HUES64 (cell line): Measurements from ENCODE around the gene PCBP3.
"Not testable (repeated sequence)": the region's sequence is repeated elsewhere in the genome, so short reads cannot be mapped to it uniquely, and the experiment has no call there.

Experiments used
- H3K27ac ChIP-seq: 2 replicates; pipeline ENCODE4 v1.7.0; 2013; ENCODE audit warnings: low read depth, low read length, inconsistent platforms
- H3K27me3 ChIP-seq: 2 replicates; pipeline ENCODE4 v1.6.1; 2013; ENCODE audit warnings: mild to moderate bottlenecking, low read length; ENCODE audit not compliant: insufficient read depth
- H3K36me3 ChIP-seq: 2 replicates; pipeline ENCODE4 v1.6.1; 2013; ENCODE audit warnings: mild to moderate bottlenecking, low read length; ENCODE audit not compliant: insufficient read depth
- H3K4me1 ChIP-seq: 2 replicates; pipeline ENCODE4 v1.6.1; 2013; ENCODE audit warnings: mild to moderate bottlenecking, low read length, moderate library complexity; ENCODE audit not compliant: insufficient read depth
- H3K4me3 ChIP-seq: 2 replicates; pipeline ENCODE4 v1.5.1; 2013; ENCODE audit warnings: mild to moderate bottlenecking, low read length, moderate library complexity
- H3K9ac ChIP-seq: 2 replicates; pipeline ENCODE4 v1.6.1; 2013; ENCODE audit warnings: mild to moderate bottlenecking, low read depth, low read length
- H3K9me3 ChIP-seq: 2 replicates; pipeline ENCODE4 v1.6.1; 2013; ENCODE audit warnings: low read depth, low read length; ENCODE audit not compliant: insufficient read depth
- WGBS: fragments of 150-250, 120-280 bp; methylation state at CpG from one replicate; pipeline ENCODE4 v1.1.7; 2013; ENCODE audit warnings: missing lambda C conversion rate; 5-methylcytosine and 5-hydroxymethylcytosine counted together

Gene PCBP3

DNA sequence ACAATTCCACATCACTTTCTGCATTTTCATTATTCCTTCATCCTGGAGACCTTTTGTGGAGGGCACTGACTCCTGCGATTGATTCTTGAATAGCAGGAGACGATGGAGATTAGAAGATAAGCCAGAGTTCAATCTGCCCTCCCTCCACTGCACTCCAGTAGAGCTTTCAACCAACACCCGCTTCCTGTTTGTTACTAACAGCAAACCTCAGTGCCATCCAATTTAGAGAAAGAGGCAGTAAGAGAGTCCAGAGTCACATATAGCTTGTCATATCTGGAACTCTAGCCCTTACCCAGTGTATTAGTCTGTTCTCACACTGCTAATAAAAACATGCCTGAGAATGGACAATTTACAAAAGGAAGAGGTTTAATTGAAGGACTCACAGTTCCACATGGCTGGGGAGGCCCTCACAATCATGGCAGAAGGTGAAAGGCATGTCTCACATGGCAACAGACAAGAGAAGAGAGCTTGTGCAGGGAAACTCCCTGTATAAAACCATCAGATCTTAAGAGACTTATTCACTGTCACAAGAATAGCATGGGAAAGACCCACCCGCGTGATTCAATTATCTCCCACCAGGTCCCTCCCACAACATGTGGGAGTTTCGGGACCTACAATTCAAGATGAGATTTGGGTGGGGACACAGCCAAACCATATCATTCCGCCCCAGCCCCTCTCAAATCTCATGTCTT lies 55.9 kb downstream of the PCBP3 start:
- Histone ChIP-seq H3K27me3 (no peaks in the 10 kb centered on the region), H3K9me3 (no peaks in the 10 kb centered on the region), H3K4me3 (no peak overlapping the region), H3K4me1 (no peaks in the 10 kb centered on the region), H3K9ac (no peak overlapping the region), H3K36me3 (no peaks in the 10 kb centered on the region), H3K27ac (no peak overlapping the region)
- 91% methylated on average over 7 of the region's 7 CpGs for WGBS

DNA sequence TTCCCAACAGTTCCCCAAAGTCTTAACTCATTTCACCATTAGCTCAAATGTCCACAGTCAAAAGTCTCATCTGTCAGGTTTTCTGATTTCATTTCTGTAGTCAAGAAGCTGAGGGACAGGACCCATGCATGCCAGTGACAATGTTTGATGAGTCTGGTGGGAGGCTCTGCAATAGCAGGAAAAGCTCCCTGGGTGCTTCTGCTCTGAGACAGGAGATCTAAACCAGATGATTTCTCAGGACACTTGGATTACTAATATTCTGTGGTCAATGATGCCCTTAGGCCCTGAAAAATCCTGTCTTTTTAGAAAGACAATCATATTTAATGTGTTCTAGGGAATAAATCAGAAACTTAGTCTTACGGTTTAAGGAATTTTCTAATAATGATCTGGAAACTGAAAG lies 56.4 kb downstream of the PCBP3 start:
- Histone ChIP-seq H3K9me3 (no peaks in the 10 kb centered on the region), H3K27ac (no peak overlapping the region), H3K4me3 (no peak overlapping the region), H3K36me3 (no peaks in the 10 kb centered on the region), H3K27me3 (no peaks in the 10 kb centered on the region), H3K9ac (no peak overlapping the region), H3K4me1 (no peaks in the 10 kb centered on the region)
- 94% methylated on average over 1 of the region's 1 CpG for WGBS

DNA sequence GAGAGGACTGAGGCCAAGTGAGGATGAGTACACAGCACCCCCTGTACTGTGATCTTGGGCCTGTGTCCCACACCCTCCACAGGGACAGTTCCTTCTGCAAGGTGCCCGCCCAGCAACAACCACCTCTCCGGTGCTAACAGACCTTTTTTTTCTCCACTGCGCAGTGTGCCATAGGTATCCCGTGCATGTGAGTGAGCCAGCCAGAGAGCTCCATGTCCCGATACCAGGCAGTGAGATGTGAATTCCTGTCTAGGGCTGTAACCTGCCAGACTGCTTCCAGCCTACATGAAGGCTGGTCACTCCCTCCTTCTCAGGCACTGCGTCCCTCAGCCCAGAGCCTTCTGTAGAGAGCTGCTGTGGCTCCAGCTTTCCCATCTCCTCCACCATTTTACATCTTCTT lies 56.9 kb downstream of the PCBP3 start:
- Histone ChIP-seq H3K36me3 (no peaks in the 10 kb centered on the region), H3K27ac (no peak overlapping the region), H3K9me3 (no peaks in the 10 kb centered on the region), H3K4me1 (no peaks in the 10 kb centered on the region), H3K9ac (no peak overlapping the region), H3K27me3 (no peaks in the 10 kb centered on the region), H3K4me3 (no peak overlapping the region)
- WGBS, result 95% methylated on average over 6 of the region's 6 CpGs

DNA sequence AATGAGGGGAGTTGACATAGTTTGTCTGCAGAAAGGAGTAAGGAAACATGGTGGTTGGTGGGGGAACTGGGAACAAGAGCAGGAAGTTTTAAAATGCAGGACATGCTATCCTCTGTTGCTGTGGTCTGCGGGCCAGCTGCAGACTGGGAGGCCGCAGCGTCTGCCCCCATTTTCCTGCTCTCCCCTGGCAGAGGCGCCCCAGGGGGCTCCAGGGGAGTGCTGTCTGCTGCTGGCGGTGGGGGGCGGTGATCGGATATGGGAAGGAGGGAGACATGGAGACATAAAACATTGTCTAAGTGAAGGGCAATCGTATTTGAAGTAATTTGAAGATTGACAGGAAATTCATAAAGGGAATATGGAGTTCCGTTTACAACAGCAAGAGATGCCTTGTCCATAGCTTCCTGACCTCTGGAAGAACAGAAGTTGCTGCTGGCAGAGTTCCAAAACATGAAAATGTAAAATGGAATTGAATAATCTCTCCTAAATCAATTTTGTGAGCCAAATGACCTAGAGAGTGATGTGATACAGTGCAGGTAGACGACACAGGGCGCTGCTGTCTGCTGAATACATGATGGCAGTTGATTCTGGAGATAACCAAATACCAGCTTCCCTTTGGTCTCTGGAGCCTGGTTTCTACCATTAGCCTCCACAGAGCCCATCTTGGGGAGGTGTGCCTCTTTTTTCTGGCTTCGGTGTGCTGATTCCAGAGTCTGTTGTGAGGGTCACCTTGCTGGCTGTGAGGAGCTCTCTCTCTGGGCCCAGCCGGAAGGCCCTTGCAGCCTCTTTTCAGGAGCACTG lies 61.0 kb downstream of the PCBP3 start:
- Histone ChIP-seq H3K4me3 (no peak overlapping the region), H3K27ac (no peak overlapping the region), H3K27me3 (no peaks in the 10 kb centered on the region), H3K36me3 (no peaks in the 10 kb centered on the region), H3K9ac (no peak overlapping the region), H3K4me1 (no peaks in the 10 kb centered on the region), H3K9me3 (no peaks in the 10 kb centered on the region)
- WGBS, result 93% methylated on average over 13 of the region's 13 CpGs

DNA sequence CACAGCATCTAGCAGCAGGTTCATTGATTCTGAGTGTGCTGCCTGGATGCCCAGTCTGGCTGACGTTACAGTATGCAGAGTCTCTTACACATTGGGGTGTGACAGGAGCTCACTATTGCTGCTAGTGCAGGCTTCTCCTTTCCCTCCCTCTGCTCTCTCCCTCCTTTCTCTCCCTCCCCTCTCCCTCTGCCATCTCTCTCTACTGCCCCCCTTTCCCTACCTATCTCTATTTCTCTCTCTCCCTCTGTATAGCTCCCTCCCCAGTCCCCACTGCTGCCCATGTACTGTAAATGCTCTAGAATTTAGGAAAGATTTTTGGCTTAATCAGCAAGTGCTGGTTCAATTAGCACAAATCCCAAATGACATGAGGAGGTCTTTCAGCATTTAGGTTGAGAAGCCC lies 62.8 kb downstream of the PCBP3 start:
- H3K4me3 ChIP-seq, result no peak overlapping the region
- H3K4me1 ChIP-seq, result no peaks in the 10 kb centered on the region
- no peaks in the 10 kb centered on the region for H3K27me3 ChIP-seq
- no peaks in the 10 kb centered on the region for H3K36me3 ChIP-seq
- H3K9me3 ChIP-seq, result no peaks in the 10 kb centered on the region
- H3K9ac ChIP-seq, result no peak overlapping the region
- no peak overlapping the region for H3K27ac ChIP-seq
- 64% methylated on average over 1 of the region's 1 CpG for WGBS

DNA sequence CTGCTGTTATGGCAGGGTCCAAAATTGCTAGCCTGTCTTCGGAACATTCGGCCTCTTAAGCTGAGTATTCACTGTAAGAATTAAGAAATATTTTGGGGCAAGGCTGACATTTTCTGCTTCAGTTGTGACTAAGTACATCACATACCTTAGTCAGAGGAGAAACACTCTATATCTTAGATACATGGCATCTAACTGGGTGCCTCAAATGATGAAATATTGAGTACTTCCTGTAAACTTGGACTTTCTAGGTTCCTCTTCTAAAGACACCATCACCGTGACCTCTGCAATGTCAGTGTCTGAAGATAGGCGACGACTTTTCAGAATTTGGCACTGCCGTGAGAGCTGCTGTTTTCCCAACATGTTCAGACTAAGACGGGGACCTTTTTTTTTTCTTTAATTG lies 65.6 kb downstream of the PCBP3 start:
- H3K27ac ChIP-seq, result no peak overlapping the region
- H3K4me3 ChIP-seq, result no peak overlapping the region
- H3K9ac ChIP-seq, result no peak overlapping the region
- 0 out of 2 replicates have a peak, but pooled peaks cover 3% of the 10 kb centered on the region for H3K9me3 ChIP-seq
- H3K4me1 ChIP-seq, result no peaks in the 10 kb centered on the region
- H3K27me3 ChIP-seq, result no peaks in the 10 kb centered on the region
- WGBS, result 95% methylated on average over 6 of the region's 7 CpGs
- no peaks in the 10 kb centered on the region for H3K36me3 ChIP-seq

DNA sequence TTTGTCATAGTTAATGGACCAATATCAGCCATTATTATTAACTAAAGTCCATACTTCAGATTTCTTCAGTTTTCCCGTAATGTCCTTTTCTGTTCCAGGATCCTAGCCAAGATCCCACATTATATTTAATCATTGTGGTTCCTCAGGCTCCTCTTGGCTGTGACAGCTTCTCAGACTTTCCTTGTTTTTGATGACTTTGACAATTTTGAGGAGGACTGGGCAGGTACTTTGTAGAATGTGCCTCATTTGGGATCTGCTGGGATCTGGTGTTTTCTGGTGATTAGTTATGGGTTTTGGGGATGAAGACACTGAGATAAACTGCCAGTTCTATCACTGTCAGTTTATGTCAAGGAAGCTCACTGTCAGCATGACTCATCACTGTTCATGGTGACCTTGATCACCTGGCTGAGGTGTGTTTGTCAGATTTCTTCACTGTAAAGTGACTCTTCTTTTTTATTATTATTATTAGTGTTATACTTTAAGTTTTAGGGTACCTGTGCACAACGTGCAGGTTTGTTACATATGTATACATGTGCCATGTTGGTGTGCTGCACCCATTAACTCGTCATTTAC lies 66.3 kb downstream of the PCBP3 start:
- Histone ChIP-seq H3K36me3 (no peaks in the 10 kb centered on the region), H3K27me3 (no peaks in the 10 kb centered on the region), H3K9ac (no peak overlapping the region), H3K4me3 (no peak overlapping the region), H3K9me3 (0 out of 2 replicates have a peak, but pooled peaks cover 3% of the 10 kb centered on the region), H3K4me1 (no peaks in the 10 kb centered on the region), H3K27ac (no peak overlapping the region)
- WGBS, result 97% methylated on average over 2 of the region's 3 CpGs

DNA sequence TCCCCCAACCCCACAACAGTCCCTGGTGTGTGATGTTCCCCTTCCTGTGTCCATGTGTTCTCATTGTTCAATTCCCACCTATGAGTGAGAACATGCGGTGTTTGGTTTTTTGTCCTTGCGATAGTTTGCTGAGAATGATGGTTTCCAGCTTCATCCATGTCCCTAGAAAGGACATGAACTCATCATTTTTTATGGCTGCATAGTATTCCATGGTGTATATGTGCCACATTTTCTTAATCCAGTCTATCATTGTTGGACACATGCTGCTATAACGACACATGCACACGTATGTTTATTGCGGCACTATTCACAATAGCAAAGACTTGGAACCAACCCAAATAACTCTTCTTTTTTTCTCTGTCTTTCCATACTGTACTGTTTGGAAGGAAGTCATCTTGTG lies 66.8 kb downstream of the PCBP3 start:
- not testable (repeated sequence) for H3K9ac ChIP-seq, H3K36me3 ChIP-seq, H3K27ac ChIP-seq, H3K4me3 ChIP-seq, H3K4me1 ChIP-seq, H3K9me3 ChIP-seq, H3K27me3 ChIP-seq
- 92% methylated on average over 3 of the region's 5 CpGs for WGBS

DNA sequence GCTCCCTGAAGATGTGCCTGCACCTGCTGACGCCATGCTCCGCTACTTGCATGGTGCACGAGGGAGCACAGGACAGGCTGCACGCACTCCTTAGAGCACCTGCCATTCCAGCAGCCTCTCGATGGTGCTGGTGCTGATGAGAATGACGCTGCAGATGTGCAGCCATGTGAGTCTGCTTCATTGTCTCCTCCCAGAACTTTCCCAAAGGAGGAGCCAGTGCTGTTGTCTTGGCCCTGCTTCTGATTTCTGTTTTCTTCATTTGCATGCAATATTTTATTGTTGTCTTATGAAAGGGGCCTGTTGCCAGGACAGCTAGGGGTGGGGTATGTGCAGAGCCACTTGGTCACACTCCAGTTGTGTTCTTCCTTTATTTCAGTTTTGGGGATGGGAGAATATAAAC lies 70.1 kb downstream of the PCBP3 start:
- 96% methylated on average over 6 of the region's 6 CpGs for WGBS
- H3K9me3 ChIP-seq, result 0 out of 2 replicates have a peak, but pooled peaks cover 3% of the 10 kb centered on the region
- no peaks in the 10 kb centered on the region for H3K36me3 ChIP-seq
- no peak overlapping the region for H3K4me3 ChIP-seq
- H3K4me1 ChIP-seq, result no peaks in the 10 kb centered on the region
- no peak overlapping the region for H3K9ac ChIP-seq
- no peak overlapping the region for H3K27ac ChIP-seq
- no peaks in the 10 kb centered on the region for H3K27me3 ChIP-seq

DNA sequence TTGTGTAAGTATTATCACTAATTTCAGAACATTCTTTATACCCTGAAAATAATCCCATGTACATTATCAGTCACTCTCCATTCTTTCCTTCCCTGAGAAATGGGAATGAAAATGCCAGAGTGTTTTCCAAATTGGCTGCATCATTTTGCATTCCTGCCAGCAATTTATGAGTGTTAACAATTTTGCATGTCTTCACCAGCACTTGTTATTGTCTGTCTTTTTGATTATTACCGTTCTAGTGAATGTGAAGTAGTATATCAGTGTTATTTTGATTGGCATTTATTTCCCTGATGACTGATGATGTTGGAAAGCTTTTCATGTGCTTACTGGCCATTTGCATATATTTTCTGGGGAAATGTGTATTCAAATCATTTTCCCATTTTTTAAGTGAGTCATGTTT lies 71.9 kb downstream of the PCBP3 start:
- Histone ChIP-seq H3K9me3 (0 out of 2 replicates have a peak, but pooled peaks cover 3% of the 10 kb centered on the region), H3K9ac (no peak overlapping the region), H3K4me1 (no peaks in the 10 kb centered on the region), H3K27me3 (no peaks in the 10 kb centered on the region), H3K4me3 (no peak overlapping the region), H3K36me3 (no peaks in the 10 kb centered on the region), H3K27ac (no peak overlapping the region)
- 92% methylated on average over 1 of the region's 1 CpG for WGBS

DNA sequence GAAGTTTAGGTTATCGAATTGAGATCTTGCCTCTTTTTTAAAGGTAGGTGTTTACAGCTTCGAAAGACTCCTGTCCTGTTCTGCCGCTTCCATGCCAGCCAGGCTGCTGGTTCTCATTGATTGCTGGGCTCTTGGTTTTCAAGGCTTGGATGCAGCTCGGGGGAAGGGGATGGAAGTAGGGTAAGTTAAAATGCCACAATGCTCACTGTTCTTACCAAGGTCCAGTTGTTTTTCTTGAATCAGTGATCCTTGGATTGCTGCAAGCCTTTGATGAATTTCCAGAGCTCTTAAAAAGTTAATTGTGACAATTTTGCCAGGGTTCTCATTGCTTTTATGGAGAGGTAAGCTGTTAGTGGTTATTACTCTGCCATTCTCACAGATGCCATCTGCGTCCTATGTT lies 74.9 kb downstream of the PCBP3 start:
- Histone ChIP-seq H3K27ac (no peak overlapping the region), H3K9ac (no peak overlapping the region), H3K4me1 (no peaks in the 10 kb centered on the region), H3K36me3 (no peaks in the 10 kb centered on the region), H3K9me3 (no peaks in the 10 kb centered on the region), H3K27me3 (no peaks in the 10 kb centered on the region), H3K4me3 (no peak overlapping the region)
- 93% methylated on average over 5 of the region's 5 CpGs for WGBS
